ENCODE data around the gene CPXM2. TPM values are rescaled to one million over a fixed set of nuclear protein-coding genes. Genes with fewer than 3 reads are reported as not detected.
A peak's percentile ranks its signal among the peaks of the same experiment; 100 is the strongest.

CPXM2 gene
- total RNA-seq, 4 donors from 2014 or later, result 56.8 to 150 (median 96.9) TPM

- Histone ChIP-seq H3K9me3 (no peaks in the 10 kb centered on the region), H3K27ac (replicated peaks in 1 of 4) (peak overlapping the region; percentile 57 to 99 (median 88)), H3K4me3 (no peak overlapping the region), H3K4me1 (peaks cover 0 to 98% (median 90%) of the 10 kb centered on the region in 4 donors), H3K27me3 (no peaks in the 10 kb centered on the region), H3K36me3 (peaks cover 0 to 12% (median 0%) of the 10 kb centered on the region in 4 donors)
- intact Hi-C loops (cut with DNase I), result no loop called here
- no peak for DNase-seq (ENCODE audit: extremely low spot score)
- 60% methylated on average over 5 of the region's 5 CpGs for WGBS
- TF ChIP-seq EP300 (IDR thresholded peaks at IDR 0.05) (no peak), CTCF (IDR thresholded peaks at IDR 0.05) (no peak), POLR2A (IDR thresholded peaks at IDR 0.05; ENCODE audit: low read depth) (no peak), POLR2AphosphoS5 (IDR thresholded peaks at IDR 0.05) (no peak)
Observed at GRCh38 chr10:123883673-123884320, 7.8 kb downstream of the CPXM2 start.

- peak overlapping the region; percentile 57 to 99 (median 88) for H3K27ac ChIP-seq (replicated peaks in 1 of 4)
- whole genome bisulfite sequencing, result 96% methylated on average over 6 of the region's 10 CpGs
- no peaks in the 10 kb centered on the region for H3K27me3 ChIP-seq
- peaks cover 0 to 15% (median 2%) of the 10 kb centered on the region in 4 donors for H3K36me3 ChIP-seq
- TF ChIP-seq POLR2A (IDR thresholded peaks at IDR 0.05; ENCODE audit: low read depth) (no peak), EP300 (IDR thresholded peaks at IDR 0.05) (no peak), CTCF (IDR thresholded peaks at IDR 0.05) (no peak), POLR2AphosphoS5 (IDR thresholded peaks at IDR 0.05) (no peak)
- H3K4me3 ChIP-seq, result no peak overlapping the region
- H3K4me1 ChIP-seq, result peaks cover 0 to 94% (median 83%) of the 10 kb centered on the region in 4 donors
- intact Hi-C loops (cut with DNase I), result no loop called here
- DNase-seq (ENCODE audit: extremely low spot score), result no peak
- H3K9me3 ChIP-seq, result no peaks in the 10 kb centered on the region
Observed at GRCh38 chr10:123882681-123883445, 8.7 kb downstream of the CPXM2 start.

- Histone ChIP-seq H3K4me1 (peaks cover 0 to 88% (median 77%) of the 10 kb centered on the region in 4 donors), H3K27ac (replicated peaks in 1 of 4) (peak overlapping the region; percentile 57 to 99 (median 88))
- 49% methylated on average over 4 of the region's 4 CpGs for WGBS
Observed at GRCh38 chr10:123882177-123882576, 9.4 kb downstream of the CPXM2 start.

GRCh38 chr10:123879606-123880257 lies 11.9 kb downstream of the CPXM2 start:
- Histone ChIP-seq H3K36me3 (peaks cover 0 to 15% (median 6%) of the 10 kb centered on the region in 4 donors), H3K27ac (replicated peaks in 1 of 4) (peak overlapping the region; percentile 47 to 99 (median 60)), H3K27me3 (no peaks in the 10 kb centered on the region), H3K4me1 (peaks cover 0 to 78% (median 60%) of the 10 kb centered on the region in 4 donors), H3K4me3 (no peak overlapping the region), H3K9me3 (no peaks in the 10 kb centered on the region)
- intact Hi-C loops (cut with DNase I), result no loop called here
- WGBS, result 71% methylated on average over 9 of the region's 10 CpGs
- TF ChIP-seq POLR2AphosphoS5 (IDR thresholded peaks at IDR 0.05) (no peak), EP300 (IDR thresholded peaks at IDR 0.05) (no peak), CTCF (IDR thresholded peaks at IDR 0.05) (no peak), POLR2A (IDR thresholded peaks at IDR 0.05; ENCODE audit: low read depth) (no peak)
- DNase-seq (ENCODE audit: extremely low spot score), result no peak

More at GRCh38 chr10:123882177-123882576, 9.4 kb downstream of the CPXM2 start:
- DNase-seq (ENCODE audit: extremely low spot score), result no peak
- TF ChIP-seq POLR2A (IDR thresholded peaks at IDR 0.05; ENCODE audit: low read depth) (no peak), CTCF (IDR thresholded peaks at IDR 0.05) (no peak), EP300 (IDR thresholded peaks at IDR 0.05) (no peak), POLR2AphosphoS5 (IDR thresholded peaks at IDR 0.05) (no peak)
- no peaks in the 10 kb centered on the region for H3K27me3 ChIP-seq
- no peaks in the 10 kb centered on the region for H3K9me3 ChIP-seq
- intact Hi-C loops (cut with DNase I), result no loop called here
- peaks cover 0 to 15% (median 6%) of the 10 kb centered on the region in 4 donors for H3K36me3 ChIP-seq
- no peak overlapping the region for H3K4me3 ChIP-seq

Data from esophagus muscularis mucosa (tissue), 4 donors.